HG03442 (cell line): ENCODE results near the gene UVSSA.
"Not testable (repeated sequence)": the region's sequence is repeated elsewhere in the genome, so short reads cannot be mapped to it uniquely, and the experiment has no call there.

Experiments used
- ATAC-seq: cut with Tn5 transposase; IDR thresholded peaks from one replicate; pipeline ENCODE4 v1.9.1; 2021; ENCODE audit warnings: mild to moderate bottlenecking, moderate library complexity; ENCODE audit not compliant: unreplicated experiment

UVSSA gene

DNA sequence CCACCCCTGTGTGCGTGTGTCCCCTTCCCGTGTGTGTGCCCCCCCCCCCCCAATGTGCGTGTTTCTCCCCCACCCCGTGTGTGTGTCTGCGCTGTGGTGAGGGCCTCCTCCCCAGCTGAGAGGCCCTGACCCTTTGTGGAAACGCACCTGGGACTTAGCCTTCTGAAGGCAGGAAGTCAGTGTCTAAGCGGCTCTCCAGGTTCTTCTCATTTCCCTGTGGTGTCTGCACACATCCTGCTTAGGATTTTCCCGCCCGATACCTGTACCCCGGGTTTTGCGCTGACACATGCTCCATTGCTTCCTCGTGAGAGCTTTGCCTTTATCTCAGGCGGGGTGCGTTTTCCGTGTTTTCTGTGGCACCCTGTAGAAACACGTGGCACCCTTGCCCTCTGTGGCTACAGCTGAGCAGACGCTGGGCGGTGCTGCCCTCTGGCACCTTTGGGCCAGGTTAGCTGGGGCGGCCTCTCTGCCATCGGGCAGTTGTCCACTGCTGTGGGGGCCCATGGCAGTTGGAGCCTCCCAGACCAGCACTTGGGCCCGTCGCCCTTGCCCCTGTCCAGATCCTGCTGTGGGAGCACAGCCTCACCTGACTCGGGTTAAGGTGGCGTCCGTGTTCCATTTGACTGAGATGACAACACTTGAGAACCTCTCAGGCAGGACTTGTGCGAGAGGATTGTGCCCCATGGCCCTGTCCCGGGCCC, 31.0 kb upstream of the UVSSA start:
- ATAC-seq: no peak

DNA sequence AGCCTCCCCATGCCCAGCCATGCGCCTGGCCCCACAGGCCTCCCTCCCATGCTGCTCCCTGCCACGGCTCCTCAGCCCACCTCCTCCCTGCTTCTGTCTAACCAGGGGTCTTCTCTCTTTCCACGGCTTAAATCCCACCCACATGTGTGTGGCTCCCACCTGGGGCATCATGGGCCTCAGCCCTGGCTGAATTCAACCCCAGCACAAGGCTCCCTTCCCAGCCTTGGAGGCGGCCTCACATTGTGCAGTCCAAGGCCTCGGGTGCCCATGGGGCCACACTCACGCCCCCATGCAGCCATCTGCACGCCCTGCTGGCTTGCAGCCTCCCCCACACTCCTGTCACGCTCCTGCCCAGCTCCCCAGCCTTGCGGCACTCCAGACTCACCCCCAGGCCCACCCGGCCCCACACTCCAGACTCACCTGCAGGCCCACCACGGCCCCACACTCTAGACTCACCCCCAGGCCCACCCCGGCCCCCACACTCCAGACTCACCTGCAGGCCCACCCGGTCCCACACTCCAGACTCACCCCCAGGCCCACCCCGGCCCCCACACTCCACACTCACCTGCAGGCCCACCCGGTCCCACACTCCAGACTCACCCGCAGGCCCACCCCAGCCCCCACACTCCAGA, 30.4 kb upstream of the UVSSA start:
- ATAC-seq: no peak

DNA sequence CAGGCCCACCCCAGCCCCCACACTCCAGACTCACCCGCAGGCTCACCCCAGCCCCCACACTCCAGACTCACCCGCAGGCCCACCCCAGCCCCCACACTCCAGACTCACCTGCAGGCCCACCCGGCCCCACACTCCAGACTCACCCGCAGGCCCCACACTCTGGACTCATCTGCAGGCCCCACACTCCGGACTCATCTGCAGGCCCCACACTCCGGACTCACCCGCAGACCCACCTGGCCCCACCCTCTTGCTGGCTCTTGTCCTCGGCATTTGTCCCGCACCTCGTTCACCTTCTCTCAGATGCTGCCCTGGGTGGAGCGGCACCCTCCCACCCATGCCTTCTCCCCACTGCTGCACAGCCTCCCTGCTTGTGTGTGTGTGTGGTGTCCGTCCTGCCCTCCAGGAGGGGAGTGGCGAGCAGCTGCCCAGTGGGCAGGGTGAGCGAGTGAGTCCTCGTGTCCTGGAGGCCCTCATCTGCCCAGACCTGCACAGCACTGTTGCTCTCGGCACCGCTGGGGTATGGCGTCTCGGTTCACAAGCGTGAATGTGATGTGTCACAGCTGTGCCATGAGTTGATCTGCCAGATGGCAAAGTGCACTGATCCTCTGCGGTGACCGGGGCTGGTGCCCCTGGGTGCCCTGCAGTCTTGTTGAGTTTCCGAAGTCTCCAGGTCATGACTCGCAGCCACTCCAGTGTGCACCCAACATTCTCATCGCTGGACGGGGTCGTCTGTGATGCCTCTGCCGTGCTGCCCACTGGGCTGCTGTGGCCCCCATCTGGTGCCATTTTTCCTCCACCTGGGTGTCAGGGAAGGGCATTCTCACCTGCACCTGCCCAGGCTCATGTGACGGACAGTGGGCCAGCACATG, 29.6 kb upstream of the UVSSA start:
- ATAC-seq: no peak

DNA sequence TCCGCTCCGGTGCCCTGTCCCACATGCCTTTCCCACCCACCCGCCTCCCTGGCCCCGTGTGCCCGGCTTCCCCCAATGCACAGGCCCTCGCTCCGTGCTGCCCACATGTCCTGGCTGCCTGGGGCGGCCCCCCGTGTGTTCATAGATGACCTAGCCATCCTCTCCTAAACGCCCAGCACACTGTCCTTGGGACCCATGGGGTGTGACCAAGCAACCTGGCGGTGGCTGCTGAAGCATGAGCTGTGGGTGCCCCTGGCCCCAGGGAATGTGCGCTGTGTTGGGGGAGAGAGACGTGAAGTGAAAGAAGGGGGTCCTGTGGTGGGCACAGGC, 29.0 kb upstream of the UVSSA start:
- no peak for ATAC-seq

DNA sequence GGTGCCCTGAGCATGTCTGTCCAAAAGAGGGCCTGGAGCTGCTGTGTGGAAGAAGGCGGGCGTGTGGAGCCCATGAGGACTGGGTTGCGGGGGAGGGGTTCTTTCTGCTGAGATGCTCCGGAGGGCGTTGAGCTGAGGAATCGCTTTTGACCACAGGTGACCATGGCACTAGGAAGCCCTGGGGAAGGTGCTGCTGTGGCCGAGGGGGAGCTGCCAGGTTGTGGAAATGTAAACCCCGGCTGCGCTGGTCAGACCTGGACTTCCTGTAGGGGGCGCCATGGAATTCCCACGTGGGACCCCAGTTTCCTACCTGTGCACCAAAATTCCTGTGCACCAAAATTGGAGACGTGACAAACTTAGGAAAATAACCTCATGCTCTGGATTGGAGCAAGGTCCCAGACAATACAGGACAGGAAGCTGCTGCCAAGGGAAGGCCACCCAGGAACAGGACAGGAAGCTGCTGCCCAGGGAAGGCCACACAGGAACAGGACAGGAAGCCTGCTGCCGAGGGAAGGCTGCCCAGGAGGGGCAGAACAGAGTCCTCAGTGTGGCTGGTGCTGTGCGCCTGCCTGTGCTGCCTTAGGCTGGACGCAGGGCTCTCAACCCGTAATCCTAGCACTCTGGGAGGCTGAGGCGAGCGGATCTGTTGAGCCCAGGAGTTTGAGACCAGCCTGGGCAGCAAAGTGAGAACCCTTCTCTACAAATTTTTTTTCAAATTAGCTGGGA, 28.4 kb upstream of the UVSSA start:
- ATAC-seq: no peak

DNA sequence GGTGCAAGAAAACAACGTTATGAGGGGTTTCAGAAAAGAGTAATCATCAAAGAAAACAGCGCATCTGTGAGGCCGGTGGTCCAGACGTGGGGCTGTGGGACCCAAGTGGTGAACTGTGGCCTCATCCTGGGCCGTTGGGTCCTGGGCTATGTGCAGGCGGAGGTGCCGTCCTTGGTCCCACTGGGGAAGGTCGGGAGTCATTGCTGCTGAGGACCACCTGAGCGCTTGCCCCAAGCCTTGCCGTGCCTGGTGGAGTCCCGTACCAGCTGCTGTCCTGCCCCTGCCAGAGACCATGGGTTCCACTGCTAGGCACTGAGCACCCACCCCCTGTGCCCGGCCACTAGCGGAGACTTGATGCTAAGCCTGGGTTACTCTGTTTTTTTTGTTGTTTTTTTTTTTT, 25.5 kb upstream of the UVSSA start:
- ATAC-seq: no peak

DNA sequence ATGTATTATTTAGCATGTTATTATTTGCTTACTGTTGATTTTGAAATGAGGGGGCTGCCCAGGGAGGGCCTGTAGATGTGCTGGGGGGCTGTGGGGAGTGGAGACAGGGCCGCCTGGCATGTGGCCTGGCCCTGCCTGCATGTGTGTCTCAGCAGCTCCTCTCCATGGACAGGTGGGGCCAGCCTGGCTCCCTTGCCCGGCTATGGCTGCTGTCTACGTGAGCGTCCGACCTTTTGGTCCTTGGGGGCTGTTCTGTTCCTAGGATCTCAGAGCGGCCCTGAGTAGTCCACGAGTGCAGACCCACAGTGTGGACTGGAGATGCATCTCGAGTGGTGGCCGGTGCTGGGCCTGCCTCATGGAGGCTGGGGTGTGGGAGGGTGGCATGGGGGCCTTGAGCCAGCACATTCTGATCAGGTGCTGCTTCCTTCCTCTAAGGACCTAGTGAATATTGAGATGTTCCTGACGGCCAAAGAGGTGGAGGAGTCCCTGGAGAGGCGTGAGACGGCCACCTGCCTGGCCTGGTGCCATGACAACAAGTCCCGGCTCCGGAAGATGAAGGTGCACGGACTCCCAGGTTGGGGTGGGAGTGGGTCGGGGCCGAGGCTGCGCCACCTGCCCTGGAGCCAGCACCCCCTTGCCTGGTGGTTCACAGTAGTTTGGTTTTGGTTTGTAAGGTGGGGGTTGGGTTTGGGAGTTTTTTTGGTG, 24.9 kb upstream of the UVSSA start:
- no peak for ATAC-seq

DNA sequence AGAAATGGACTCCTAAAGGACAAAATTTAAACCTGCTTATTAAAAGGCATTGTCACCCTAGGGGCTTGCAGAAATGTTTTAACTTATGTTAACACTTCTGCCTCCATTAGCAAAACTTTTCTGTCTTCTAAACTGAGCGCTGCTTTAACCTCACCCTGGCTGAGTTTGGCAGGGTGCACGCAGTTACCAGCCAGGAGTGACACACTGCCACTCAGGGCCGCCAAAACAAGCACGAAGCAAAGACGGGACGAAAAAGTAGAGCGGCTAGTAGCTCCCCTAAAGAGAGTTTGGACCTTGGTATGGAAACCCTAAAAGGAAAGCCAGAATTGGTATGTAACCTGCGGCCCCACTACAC, 23.8 kb upstream of the UVSSA start:
- ATAC-seq: no peak

DNA sequence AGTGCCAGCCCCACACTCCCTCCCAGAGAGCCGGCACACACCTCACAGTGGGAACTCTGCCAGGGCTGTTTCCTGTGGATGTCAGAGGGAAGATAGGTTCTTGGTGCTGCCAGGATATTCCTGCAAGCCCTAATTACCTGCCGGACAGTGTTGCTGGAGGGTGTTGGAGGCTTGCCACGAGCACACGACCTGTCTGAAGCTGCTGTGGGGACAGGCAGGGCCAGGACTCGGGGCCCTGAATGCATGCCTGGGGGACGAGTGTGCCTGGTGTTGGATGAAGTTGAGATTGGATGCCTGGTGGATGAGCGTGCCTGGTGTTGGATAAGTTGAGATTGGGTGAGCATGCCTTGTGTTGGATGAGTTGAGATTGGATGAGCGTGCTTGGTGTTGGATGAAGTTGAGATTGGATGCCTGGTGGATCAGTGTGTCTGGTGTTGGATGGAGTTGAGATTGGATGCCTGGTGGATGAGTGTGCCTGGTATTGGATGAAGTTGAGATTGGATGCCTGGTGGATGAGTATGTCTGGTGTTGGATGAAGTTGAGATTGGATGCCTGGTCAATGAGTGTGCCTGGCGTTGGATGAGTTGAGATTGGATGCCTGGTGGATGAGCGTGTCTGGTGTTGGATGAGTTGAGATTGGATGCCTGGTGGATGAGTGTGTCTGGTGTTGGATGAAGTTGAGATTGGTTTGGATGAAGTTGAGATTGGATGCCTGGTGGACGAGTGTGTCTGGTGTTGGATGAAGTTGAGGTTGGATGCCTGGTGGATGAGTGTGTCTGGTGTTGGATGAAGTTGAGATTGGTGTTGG, 23.2 kb upstream of the UVSSA start:
- ATAC-seq: no peak

DNA sequence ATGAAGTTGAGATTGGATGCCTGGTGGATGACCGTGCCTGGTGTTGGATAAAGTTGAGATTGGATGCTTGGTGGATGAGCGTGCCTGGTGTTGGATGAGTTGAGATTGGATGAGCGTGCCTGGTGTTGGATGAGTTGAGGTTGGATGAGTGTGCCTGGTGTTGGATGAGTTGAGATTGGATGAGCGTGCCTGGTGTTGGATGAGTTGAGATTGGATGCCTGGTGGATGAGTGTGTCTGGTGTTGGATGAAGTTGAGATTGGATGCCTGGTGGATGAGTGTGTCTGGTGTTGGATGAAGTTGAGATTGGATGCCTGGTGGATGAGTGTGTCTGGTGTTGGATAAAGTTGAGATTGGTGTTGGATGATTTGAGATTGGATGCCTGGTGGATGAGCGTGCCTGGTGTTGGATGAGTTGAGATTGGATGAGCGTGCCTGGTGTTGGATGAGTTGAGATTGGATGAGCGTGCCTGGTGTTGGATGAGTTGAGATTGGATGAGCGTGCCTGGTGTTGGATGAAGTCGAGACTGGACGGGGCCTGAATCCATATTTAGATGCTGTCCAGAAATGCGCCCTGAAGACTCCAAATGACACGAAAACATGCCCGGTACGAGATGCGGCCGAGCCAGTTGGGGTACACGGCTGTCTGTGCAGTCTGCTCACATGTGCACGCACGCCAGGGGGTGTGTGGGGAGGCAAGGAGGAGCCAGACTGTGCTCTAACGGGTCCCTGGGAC, 22.4 kb upstream of the UVSSA start:
- ATAC-seq: not testable (repeated sequence)

DNA sequence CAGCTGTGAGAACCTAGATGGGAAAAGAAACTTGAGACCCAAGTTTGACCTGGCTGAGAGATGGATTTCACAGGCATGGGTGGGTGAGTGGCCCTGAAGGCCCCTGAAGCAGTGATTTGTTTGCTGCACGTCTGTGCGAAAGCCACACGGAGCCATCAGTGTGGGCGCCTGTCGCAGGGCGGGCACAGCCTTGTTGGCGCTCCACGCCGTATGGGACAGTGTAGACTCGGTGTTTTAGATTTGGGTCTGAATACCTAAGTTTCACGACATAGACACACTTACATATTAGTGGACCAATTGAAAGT, 21.9 kb upstream of the UVSSA start:
- ATAC-seq: no peak

DNA sequence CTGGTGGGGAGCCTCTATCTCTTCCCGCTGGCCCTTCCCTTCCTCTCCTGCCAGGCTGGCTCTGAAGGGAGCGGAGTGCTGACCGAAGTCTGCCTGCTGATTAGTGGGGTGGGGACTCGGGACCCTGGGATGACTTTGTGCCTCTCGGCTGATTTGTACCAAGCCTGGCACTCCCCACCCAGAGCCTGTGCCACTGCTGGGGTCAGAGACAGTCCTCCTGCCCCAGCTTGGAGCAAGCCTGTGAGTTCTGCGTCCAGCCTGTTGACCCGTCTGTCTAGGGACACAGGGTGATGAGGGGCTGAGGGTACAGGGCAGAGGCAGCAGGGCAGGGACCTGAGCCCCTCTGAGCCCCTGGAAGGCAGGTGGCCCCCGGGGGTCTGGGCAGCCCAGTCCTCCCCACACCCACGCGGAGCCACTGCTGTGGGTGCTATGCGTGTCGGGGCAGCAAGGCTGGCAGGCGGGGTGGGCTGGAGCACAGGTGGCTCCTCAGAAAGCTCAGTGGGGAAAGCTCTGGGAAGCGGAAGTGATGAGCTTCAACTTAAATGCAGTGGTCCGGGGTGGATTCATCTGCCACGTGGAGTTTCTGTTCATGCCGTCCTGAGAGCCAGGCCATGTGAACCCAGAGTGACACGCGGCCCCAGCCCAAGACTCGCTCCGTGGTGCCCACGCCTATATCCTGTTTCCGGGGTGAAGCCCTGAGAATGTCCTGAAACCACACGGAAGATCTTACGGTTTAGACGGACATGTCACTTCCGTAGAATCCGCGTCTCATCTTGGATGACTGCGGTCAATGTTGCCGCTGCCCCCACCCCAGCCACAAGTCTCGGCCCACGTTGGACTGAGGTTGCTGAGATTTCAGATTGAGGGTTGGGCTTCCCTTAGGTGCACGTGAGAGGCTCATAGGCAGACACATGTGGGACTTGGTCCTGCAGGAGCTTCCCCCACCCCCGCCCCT, 21.1 kb upstream of the UVSSA start:
- ATAC-seq: no peak

DNA sequence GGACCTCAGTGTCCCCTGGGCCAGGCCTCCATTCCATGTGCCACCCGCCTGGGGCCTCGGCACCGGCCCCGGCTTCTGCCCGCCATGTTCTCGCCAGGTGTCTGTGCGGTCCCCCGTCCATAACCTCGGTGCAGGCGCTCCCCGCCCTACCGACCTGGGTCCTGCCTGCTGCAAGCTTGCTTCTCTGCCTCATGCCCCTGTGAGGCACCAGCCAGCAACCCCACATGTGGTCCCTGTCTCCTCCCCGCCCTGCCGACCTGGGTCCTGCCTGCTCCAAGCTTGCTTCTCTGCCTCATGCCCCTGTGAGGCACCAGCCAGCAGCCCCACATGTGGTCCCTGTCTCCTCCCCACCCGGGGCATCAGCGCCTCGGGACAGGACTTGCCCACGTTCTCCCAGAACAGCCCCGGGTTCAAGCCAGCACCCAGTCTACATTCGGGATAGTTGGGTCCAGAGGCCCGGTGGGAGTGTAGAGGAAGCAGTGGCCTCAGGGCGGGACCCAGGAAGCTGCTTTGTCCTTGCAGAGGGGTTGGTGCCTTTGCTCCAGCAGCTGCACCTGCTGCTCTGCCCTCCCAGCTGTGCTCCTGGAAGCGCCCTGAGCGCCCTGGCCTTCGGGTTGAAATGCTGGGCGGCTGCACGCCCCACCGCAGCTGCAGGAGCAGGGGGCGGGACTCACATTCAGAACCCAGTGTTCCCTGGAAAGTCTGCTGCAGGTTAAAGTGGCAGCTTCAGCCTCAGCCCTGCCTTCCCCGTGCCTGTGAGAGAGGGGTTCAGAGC, 20.1 kb upstream of the UVSSA start:
- no peak for ATAC-seq

DNA sequence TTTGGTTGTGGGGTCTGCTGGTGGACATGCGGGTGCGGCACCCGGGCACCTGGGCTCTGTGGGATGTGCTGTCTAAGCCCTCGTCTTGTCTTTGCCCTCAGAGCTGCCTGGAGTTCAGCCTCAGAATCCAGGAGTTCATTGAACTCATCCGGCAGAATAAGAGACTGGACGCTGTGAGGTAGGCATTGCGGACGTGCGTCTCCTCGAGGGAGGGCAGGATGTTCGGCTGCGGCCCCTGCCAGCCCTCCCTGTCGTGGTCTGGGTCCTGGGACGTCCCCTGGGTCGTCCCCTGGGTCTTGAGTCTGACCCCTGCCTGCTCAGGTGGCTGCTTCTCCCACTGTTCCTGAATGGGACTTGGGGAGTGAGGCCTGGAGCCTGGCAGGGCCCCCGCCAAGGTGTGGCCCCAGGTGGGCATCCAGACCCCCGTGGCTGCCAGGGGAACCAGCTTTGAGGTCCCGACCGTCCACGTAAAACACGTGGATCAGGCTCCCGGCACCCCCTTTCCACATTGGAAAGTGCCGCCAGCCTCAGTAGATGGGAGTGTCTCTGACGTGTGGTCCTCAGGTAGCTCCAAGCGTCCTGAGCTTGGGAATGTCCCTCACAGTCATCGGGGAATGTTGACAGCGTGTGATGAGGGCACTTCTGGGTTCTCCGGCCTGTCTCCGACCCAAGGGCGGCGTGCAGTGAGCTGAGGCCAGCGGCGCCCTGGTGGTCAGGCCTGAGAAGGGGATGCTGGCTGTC, 19.3 kb upstream of the UVSSA start:
- no peak for ATAC-seq

DNA sequence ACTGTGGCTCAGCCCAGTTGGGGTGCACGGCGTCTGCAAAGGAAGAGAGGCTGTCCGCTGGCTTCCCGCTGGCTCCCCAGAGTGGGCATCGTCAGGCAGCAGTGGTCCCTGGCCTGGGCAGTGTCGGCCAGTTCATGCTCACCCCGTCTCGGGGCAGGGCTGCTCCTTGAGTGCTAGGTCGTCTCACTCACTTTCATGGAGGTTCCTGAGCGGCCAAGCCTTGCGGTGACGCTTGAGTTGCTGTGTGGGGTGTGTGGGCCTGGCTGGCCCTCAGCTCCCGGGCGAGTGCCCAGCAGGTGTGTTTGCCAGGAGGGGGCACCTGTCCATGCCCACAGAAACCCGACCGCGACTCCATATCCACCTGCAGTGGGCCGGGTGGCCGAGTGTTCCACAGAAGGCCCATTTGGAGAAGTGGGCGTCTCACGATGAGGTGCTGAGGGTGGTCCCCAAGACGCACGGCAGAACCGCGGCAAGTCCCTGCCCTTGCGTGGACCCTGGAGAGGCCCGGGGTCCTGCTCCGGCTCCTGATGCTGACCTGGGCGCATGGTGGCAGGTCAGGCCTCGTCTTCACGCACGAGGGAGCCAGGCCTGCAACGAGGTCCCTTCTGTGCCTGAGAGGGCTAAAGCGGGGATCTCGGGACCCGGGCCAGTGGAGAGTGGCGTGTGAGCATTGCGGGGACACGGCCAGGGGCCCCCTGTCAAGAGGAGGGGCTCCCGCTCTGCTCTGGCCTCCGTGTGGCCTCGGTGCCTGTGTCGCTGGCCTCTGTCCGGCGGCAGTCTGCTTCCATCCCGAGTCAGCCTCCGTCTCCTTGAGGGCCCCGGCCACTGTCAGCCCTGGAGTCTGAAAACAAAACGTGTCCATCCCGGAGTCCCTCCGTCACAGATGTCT, 18.5 kb upstream of the UVSSA start:
- no peak for ATAC-seq
